ENCODE data around the gene ZSWIM1. TPM values are rescaled to one million over a fixed set of nuclear protein-coding genes. Genes with fewer than 3 reads are reported as not detected.
A peak's percentile ranks its signal among the peaks of the same experiment; 100 is the strongest.

The ZSWIM1 gene
- total RNA-seq, 4 donors from 2014 or later = 6.6 to 8.8 (median 7.6) TPM

DNA sequence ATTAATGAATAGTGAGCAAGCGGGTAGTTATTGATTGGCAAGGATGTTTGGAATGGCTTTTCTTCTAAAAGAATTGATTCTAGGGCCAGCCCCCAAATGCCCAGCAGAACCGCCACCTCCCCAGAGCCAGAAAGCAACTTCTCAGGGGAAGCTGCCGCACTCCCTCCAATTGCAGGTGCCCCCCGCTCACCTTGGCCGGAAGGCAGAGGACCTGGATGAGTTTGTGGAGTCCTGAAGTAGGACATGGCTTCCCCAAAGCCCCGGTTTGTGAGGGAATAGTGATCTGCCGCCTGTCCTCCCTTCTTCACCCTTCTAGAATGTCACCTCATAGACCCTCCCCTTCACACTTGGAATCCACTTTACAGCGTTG lies 6.3 kb downstream of the ZSWIM1 start, which contains the start of gene SPATA25:
Gene SPATA25, minus strand, starts transcription at position 277 of the 370 bp plus-strand sequence. Its CDS starts 32 bp downstream, at position 245.
- peaks cover 6 to 60% (median 11%) of the 10 kb centered on the region in 3 donors for H3K36me3 ChIP-seq
- H3K27ac ChIP-seq = no peak within 1 kb of the TSS
- intact Hi-C loops (cut with DNase I) = no loop called here

DNA sequence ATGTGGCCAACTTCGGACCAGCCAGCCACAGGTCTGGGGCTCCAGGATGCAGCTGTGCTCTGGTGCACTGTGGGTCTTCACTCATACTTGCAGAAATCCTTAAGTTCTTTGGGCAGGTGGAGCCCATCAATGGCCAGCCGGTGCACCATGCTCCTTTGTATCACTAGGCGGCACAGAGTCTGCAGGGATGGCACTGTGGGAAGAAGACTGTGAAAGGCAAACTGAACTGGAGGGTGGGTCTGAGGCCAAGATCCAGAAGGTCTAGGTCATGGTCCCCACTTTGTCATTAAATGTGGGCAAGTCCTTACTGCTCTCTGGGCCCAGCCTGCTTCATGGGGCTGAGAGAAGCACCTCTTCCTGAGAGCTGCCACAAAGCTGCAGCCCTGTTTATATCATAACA lies 7.7 kb downstream of the ZSWIM1 start:
- H3K9me3 ChIP-seq = no peaks in the 10 kb centered on the region
- no peak overlapping the region for H3K4me3 ChIP-seq
- H3K4me1 ChIP-seq = peaks cover 23 to 65% (median 28%) of the 10 kb centered on the region in 3 donors
- peaks cover 1 to 63% (median 5%) of the 10 kb centered on the region in 3 donors for H3K36me3 ChIP-seq
- 100% methylated on average over 2 of the region's 3 CpGs; no CpG with 5 or more reads in 1 of the 2 donors for WGBS, 2 donors
- no peak for DNase-seq
- H3K27ac ChIP-seq = no peak overlapping the region
- H3K27me3 ChIP-seq = no peaks in the 10 kb centered on the region
- intact Hi-C loops (cut with DNase I) = no loop called here
- no peak for TF ChIP-seq POLR2A (IDR thresholded peaks at IDR 0.05)
- TF ChIP-seq, protein P1, sequence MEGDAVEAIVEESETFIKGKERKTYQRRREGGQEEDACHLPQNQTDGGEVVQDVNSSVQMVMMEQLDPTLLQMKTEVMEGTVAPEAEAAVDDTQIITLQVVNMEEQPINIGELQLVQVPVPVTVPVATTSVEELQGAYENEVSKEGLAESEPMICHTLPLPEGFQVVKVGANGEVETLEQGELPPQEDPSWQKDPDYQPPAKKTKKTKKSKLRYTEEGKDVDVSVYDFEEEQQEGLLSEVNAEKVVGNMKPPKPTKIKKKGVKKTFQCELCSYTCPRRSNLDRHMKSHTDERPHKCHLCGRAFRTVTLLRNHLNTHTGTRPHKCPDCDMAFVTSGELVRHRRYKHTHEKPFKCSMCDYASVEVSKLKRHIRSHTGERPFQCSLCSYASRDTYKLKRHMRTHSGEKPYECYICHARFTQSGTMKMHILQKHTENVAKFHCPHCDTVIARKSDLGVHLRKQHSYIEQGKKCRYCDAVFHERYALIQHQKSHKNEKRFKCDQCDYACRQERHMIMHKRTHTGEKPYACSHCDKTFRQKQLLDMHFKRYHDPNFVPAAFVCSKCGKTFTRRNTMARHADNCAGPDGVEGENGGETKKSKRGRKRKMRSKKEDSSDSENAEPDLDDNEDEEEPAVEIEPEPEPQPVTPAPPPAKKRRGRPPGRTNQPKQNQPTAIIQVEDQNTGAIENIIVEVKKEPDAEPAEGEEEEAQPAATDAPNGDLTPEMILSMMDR (IDR thresholded peaks at IDR 0.05) = no peak

More for the DNA sequence above, 6.3 kb downstream of the ZSWIM1 start, which contains the start of gene SPATA25:
- no peak within 1 kb of the TSS for H3K4me3 ChIP-seq
- H3K27me3 ChIP-seq = no peaks in the 10 kb centered on the region
- peaks cover 17 to 52% (median 22%) of the 10 kb centered on the region in 3 donors for H3K4me1 ChIP-seq
- H3K9me3 ChIP-seq = no peaks in the 10 kb centered on the region
- TF ChIP-seq POLR2A (IDR thresholded peaks at IDR 0.05) = no peak
- TF ChIP-seq, protein P1 (IDR thresholded peaks at IDR 0.05) = no peak
- WGBS, 2 donors = 90 to 92% methylated on average over 6 to 7 of the region's 8 CpGs
- DNase-seq = no peak

DNA sequence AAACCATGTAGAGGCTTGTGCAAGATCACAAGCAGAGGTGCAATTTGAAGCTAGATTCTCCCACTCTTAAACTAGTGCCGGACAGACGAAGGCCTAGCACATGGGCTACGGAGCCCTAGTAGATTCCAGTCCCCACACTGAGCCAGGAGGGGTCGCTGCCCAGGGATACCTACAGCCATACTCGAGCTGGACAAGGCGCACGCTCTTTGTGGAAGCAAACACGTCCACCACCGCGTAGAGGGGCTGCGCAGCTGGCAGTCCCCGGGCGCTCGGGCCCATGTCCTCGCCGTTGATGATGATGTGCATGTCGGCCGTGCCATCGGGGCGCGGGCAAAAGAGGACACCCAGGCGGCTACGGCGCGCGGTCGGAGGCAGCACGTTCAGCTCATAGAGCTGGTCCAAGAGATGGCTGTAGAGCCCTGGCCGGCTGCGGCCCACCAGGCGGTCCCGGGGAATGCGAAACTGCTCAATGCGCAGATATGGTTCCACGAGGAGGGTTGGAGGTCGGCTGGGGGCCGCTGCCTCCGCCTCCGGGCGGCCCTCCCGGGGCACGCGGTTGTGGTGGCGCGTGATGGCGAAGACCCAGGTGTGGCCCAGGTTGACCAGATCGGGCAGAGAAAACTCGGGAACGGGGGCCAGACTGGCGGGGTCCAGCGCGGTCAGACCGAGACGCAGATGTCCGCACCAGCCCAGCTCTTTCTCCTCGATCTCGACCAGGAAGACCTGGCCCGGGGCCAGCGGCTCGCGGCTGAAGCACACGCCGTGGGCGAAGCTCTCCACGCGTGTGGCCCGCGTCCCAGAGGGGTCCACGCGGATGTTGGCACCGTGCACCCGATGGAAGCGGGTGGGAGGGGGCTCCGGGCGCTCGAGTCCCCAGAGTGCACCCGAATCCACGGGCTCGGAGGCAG lies 9.3 kb downstream of the ZSWIM1 start:
- H3K4me3 ChIP-seq = peak overlapping the region; percentile 54 to 92 (median 82)
- peak overlapping the region; percentile 73 to 91 (median 88) for H3K27ac ChIP-seq
- H3K27me3 ChIP-seq = no peaks in the 10 kb centered on the region
- H3K36me3 ChIP-seq = peaks cover 3 to 64% (median 5%) of the 10 kb centered on the region in 3 donors
- TF ChIP-seq, protein P1 (IDR thresholded peaks at IDR 0.05) = peak in 5 of 6 experiments; percentile 30 to 48 (median 47)
- TF ChIP-seq POLR2A (IDR thresholded peaks at IDR 0.05) = no peak
- peaks cover 23 to 54% (median 23%) of the 10 kb centered on the region in 3 donors for H3K4me1 ChIP-seq
- intact Hi-C loops (cut with DNase I) = loop anchor here (10.0 kb wide), 1 partner anchor 54 kb away; no protein-coding TSS in a partner anchor
- H3K9me3 ChIP-seq = no peaks in the 10 kb centered on the region
- 4 to 25% methylated on average over 3 to 10 of the region's 79 CpGs for WGBS, 2 donors
- no peak for DNase-seq

DNA sequence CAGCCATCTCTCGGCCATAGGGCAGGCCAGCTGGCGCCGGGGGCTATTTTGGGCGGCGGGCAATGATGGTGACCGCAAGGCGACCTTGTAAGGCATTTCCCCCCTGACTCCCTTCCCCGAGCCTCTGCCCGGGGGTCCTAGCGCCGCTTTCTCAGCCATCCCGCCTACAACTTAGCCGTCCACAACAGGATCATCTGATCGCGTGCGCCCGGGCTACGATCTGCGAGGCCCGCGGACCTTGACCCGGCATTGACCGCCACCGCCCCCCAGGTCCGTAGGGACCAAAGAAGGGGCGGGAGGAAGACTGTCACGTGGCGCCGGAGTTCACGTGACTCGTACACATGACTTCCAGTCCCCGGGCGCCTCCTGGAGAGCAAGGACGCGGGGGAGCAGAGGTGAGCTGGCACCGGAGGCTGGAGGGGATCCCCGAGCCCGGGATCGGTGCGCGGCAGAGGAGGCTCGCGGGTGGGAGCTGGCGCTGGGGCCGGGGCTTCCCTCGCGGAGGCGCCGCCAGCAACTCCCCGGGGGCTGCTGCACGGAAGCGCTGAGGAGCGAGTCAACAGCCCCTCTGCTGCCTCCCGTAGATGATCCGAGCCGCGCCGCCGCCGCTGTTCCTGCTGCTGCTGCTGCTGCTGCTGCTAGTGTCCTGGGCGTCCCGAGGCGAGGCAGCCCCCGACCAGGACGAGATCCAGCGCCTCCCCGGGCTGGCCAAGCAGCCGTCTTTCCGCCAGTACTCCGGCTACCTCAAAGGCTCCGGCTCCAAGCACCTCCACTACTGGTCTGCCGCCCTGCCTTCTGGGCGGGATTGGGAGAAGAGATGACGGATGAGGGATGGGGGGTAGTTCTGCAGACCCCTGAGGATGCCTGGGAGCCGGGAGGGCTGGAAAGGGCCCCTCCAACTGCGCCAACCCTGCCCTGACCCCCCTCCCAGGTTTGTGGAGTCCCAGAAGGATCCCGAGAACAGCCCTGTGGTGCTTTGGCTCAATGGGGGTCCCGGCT lies 10.3 kb downstream of the ZSWIM1 start, which contains the start of the genes CTSA and NEURL2:
Gene CTSA, plus strand, starts transcription at position 351 of the 999 bp plus-strand sequence. Its CDS starts 234 bp downstream, at position 585.
Gene NEURL2, minus strand, starts transcription at position 224 of the 999 bp plus-strand sequence. Its CDS starts 217 bp downstream, at position 7.
- peaks cover 3 to 64% (median 14%) of the 10 kb centered on the region in 3 donors for H3K36me3 ChIP-seq

More for the DNA sequence above, 10.3 kb downstream of the ZSWIM1 start, which contains the start of the genes CTSA and NEURL2:
- TF ChIP-seq, protein P1 (IDR thresholded peaks at IDR 0.05) = peak in 1 of 6 experiments; percentile 47
- peak in 2 of 4 donors; percentile 44 to 63 for TF ChIP-seq POLR2A (IDR thresholded peaks at IDR 0.05)
- intact Hi-C loops (cut with DNase I) = loop anchor here (10.0 kb wide), 1 partner anchor 54 kb away; no protein-coding TSS in a partner anchor
- 0% methylated on average over 4 to 27 of the region's 78 CpGs for WGBS, 2 donors
- H3K9me3 ChIP-seq = no peaks in the 10 kb centered on the region
- peak; percentile 55 for DNase-seq
- H3K27me3 ChIP-seq = no peaks in the 10 kb centered on the region
- peaks cover 23 to 53% (median 23%) of the 10 kb centered on the region in 3 donors for H3K4me1 ChIP-seq
- peak within 1 kb of the TSS; percentile 73 to 91 (median 88) for H3K27ac ChIP-seq
- peak within 1 kb of the TSS; percentile 54 to 92 (median 82) for H3K4me3 ChIP-seq

Measured in esophagus squamous epithelium (tissue), 5 donors.